GM19372 (cell line): ENCODE measurements around the gene PHOSPHO1.
"Not testable (repeated sequence)": the region's sequence is repeated elsewhere in the genome, so short reads cannot be mapped to it uniquely, and the experiment has no call there.

Source experiments
- ATAC-seq: cut with Tn5 transposase; IDR thresholded peaks from one replicate; pipeline ENCODE4 v1.9.1; 2021; ENCODE audit warnings: mild to moderate bottlenecking, low read depth, moderate library complexity; ENCODE audit not compliant: unreplicated experiment

The PHOSPHO1 gene

GRCh38 chr17:49194297-49194607 lies 36.3 kb downstream of the PHOSPHO1 start:
- no peak for ATAC-seq

GRCh38 chr17:49193513-49194296 lies 36.9 kb downstream of the PHOSPHO1 start:
- ATAC-seq, result no peak

- peak; percentile 24 for ATAC-seq
Measured at GRCh38 chr17:49191917-49192741, 38.5 kb downstream of the PHOSPHO1 start.

- no peak for ATAC-seq
Measured at GRCh38 chr17:49191409-49191916, 39.1 kb downstream of the PHOSPHO1 start.

GRCh38 chr17:49190932-49191331 lies 39.7 kb downstream of the PHOSPHO1 start:
- no peak for ATAC-seq

- no peak for ATAC-seq
Measured at GRCh38 chr17:49187301-49187700, 43.3 kb downstream of the PHOSPHO1 start.

GRCh38 chr17:49185381-49185780 lies 45.2 kb downstream of the PHOSPHO1 start:
- ATAC-seq, result not testable (repeated sequence)

- ATAC-seq, result not testable (repeated sequence)
Measured at GRCh38 chr17:49184522-49184921, 46.1 kb downstream of the PHOSPHO1 start.

- no peak for ATAC-seq
Measured at GRCh38 chr17:49183801-49184200, 46.8 kb downstream of the PHOSPHO1 start.

- no peak for ATAC-seq
Measured at GRCh38 chr17:49183341-49183740, 47.2 kb downstream of the PHOSPHO1 start.

GRCh38 chr17:49180998-49181635 lies 49.5 kb downstream of the PHOSPHO1 start:
- ATAC-seq, result no peak

GRCh38 chr17:49180303-49180702 lies 50.3 kb downstream of the PHOSPHO1 start:
- no peak for ATAC-seq

GRCh38 chr17:49175978-49176377 lies 54.6 kb downstream of the PHOSPHO1 start:
- not testable (repeated sequence) for ATAC-seq
